ENCODE measurements around the gene SLIT3. TPM values are rescaled to one million over a fixed set of nuclear protein-coding genes. Genes with fewer than 3 reads are reported as not detected.

SLIT3 gene
- total RNA-seq, 1 experiment from 2014 or later: 0.92 TPM

GRCh38 chr5:168699002-168699401 lies 601.9 kb downstream of the SLIT3 start:
- Histone ChIP-seq H3K14ac (ENCODE audit: insufficient read depth, low read length) (no peak overlapping the region), H4K8ac (replicated peaks; ENCODE audit: insufficient read length, low read depth, low read length) (no peak overlapping the region), H2BK15ac (ENCODE audit: low read depth, low read length) (no peak overlapping the region), H2AK5ac (ENCODE audit: insufficient read length, low read length) (no peak overlapping the region), H3K4me2 (ENCODE audit: insufficient read depth, insufficient read length, low read length) (no peak overlapping the region), H4K20me1 (ENCODE audit: control insufficient read depth, insufficient read depth, insufficient read length) (no peaks in the 10 kb centered on the region), H3K27ac (ENCODE audit: insufficient read length, low read depth, low read length) (no peak overlapping the region), H3K79me2 (ENCODE audit: insufficient read depth, low read length) (no peaks in the 10 kb centered on the region), H3K23ac (ENCODE audit: insufficient read length, low read depth, low read length) (no peak overlapping the region), H3K27me3 (ENCODE audit: insufficient read depth, low read length) (no peaks in the 10 kb centered on the region), H2BK12ac (ENCODE audit: insufficient read length, low read depth, low read length) (no peak overlapping the region), H3K9me3 (ENCODE audit: control insufficient read depth, low read depth, low read length) (no peaks in the 10 kb centered on the region), H2BK120ac (ENCODE audit: low read depth, low read length, poor library complexity, severe bottlenecking) (no peak overlapping the region), H3K4ac (ENCODE audit: low read depth, low read length) (no peak overlapping the region), H2BK5ac (ENCODE audit: insufficient read length, low read length) (no peak overlapping the region), H3T11ph (ENCODE audit: low read length) (no peak overlapping the region), H3K18ac (ENCODE audit: insufficient read length, low read depth, low read length) (no peak overlapping the region), H4K91ac (ENCODE audit: insufficient read length, low read depth, low read length) (no peak overlapping the region), H2AFZ (ENCODE audit: low read length) (no peak overlapping the region), H3K9ac (ENCODE audit: extremely low read depth, insufficient read length, low read length) (no peak overlapping the region), H3K23me2 (ENCODE audit: insufficient read length, low read depth, low read length, poor library complexity, severe bottlenecking) (no peaks in the 10 kb centered on the region), H3K4me1 (ENCODE audit: insufficient read depth, low read length) (no peaks in the 10 kb centered on the region), H3K79me1 (ENCODE audit: insufficient read depth, low read depth, low read length, poor library complexity, severe bottlenecking) (no peaks in the 10 kb centered on the region), H3K56ac (ENCODE audit: insufficient read length, low read depth, low read length) (no peak overlapping the region), H4K5ac (ENCODE audit: insufficient read length, low read depth, low read length) (no peak overlapping the region), H2BK20ac (ENCODE audit: low read depth, low read length, poor library complexity, severe bottlenecking) (no peak overlapping the region)
- no peak for TF ChIP-seq CTCF (conservative IDR thresholded peaks at IDR 0.05)
- H3K36me3 Mint-ChIP-seq (ENCODE audit: insufficient read depth in 1 of 3, low read depth in 3 of 3): no peaks in the 10 kb centered on the region
- H3K9me3 Mint-ChIP-seq: no peaks in the 10 kb centered on the region
- no peak for DNase-seq
- no peak overlapping the region for H3K4me3 Mint-ChIP-seq
- H3K4me1 Mint-ChIP-seq: peaks cover 2 to 3% of the 10 kb centered on the region in 2 experiments; a peak in 1 of 4 replicates
- WGBS (ENCODE audit: extremely low coverage, insufficient read length, low lambda C conversion rate): no CpG with 5 or more reads among the region's 8 CpGs
- H3K27ac Mint-ChIP-seq: no peak overlapping the region
- H3K27me3 Mint-ChIP-seq (ENCODE audit: low read depth): peaks cover 17% of the 10 kb centered on the region
